HCT116 (cell line): ENCODE measurements around the gene FBXO21. TPM values are rescaled to one million over a fixed set of nuclear protein-coding genes. Genes with fewer than 3 reads are reported as not detected.
"Not testable (repeated sequence)": the region's sequence is repeated elsewhere in the genome, so short reads cannot be mapped to it uniquely, and the experiment has no call there.

Experiments used
- ATAC-seq: fragments of 200-7000 bp; cut with Tn5 transposase; 2 replicates; pipeline ENCODE4 v1.9.1; 2020; ENCODE audit warnings: mild to moderate bottlenecking, moderate library complexity
- BruUV-seq: library from RNA; stranded (reverse); fragments of 400-500 nt; replicated peaks from 2 replicates; lab custom pipeline; 2021; lab: Mats Ljungman, UMichigan
- CTCF ChIA-PET: fragments of 300-600 bp; sonication (Branson Sonifier 250); formaldehyde crosslinking; loops from one replicate; lab custom pipeline; 2021; ENCODE audit warnings: antibody characterized with exemption; lab: Charles Lee
- POLR2A ChIA-PET: fragments of 300-600, 350-600 bp; sonication (Branson Sonifier 250); formaldehyde crosslinking; loops from one replicate; lab custom pipeline; 2021; ENCODE audit warnings: antibody characterized with exemption; lab: Charles Lee
- RAD21 ChIA-PET, 2 experiments: fragments of 300-600 bp; sonication (Branson Sonifier 250); formaldehyde crosslinking; loops; one replicate each; lab custom pipeline; 2023; ENCODE audit warnings: low total read pairs in 2 of 2; ENCODE audit not compliant: uncharacterized antibody in 2 of 2, unreplicated experiment in 2 of 2, low non-redundant PET in 1 of 2; lab: Charles Lee
- DNase-seq: peaks from one replicate; pipeline ENCODE4 v3.0.0-alpha.2; 2010; ENCODE audit warnings: low read depth, low spot score
- H2AFZ ChIP-seq: fragments of 200-600 bp; shearing (Covaris generic), sonication (generic); 2 replicates; pipeline ENCODE4 v1.6.1; 2017; ENCODE audit warnings: low read depth, mixed run types, mixed read lengths, antibody characterized with exemption, low read length; ENCODE audit not compliant: poor library complexity, severe bottlenecking
- H3K27ac ChIP-seq: 2 replicates; pipeline ENCODE4 v1.5.1; 2012; ENCODE audit warnings: low read depth, low read length
- H3K27me3 ChIP-seq: fragments of 200-600 bp; sonication (generic); 2 replicates; pipeline ENCODE4 v1.6.1; 2016; ENCODE audit warnings: mixed run types, low read length, mixed read lengths; ENCODE audit not compliant: insufficient read depth
- H3K36me3 ChIP-seq, 2 experiments: fragments of 200-500 bp in 1 of 2; fragments of 200-600 bp in 1 of 2; sonication (Bioruptor generic) in 1 of 2; sonication (generic) in 1 of 2; 2 replicates each; pipeline versions ENCODE4 v1.5.1 to v1.6.1; 2014 to 2016; ENCODE audit warnings: low read length in 2 of 2, inconsistent platforms in 1 of 2, mixed read lengths in 1 of 2, mixed run types in 1 of 2; ENCODE audit not compliant: insufficient read depth in 2 of 2, control insufficient read depth in 1 of 2
- H3K4me1 ChIP-seq, 2 experiments: fragments of 200-600 bp in 1 of 2; sonication (generic) in 1 of 2; 2 replicates each; pipeline versions ENCODE4 v1.5.1 to v1.6.1; 2012 to 2017; ENCODE audit warnings: low read length in 2 of 2, inconsistent platforms in 1 of 2, mild to moderate bottlenecking in 1 of 2, mixed read lengths in 1 of 2, mixed run types in 1 of 2, moderate library complexity in 1 of 2; ENCODE audit not compliant: insufficient read depth in 2 of 2, control insufficient read depth in 1 of 2
- H3K4me2 ChIP-seq: fragments of 200-600 bp; sonication (generic); 2 replicates; pipeline ENCODE4 v1.6.1; 2017; ENCODE audit warnings: mixed run types, low read length, mixed read lengths
- H3K4me3 ChIP-seq, 2 experiments: fragments of 200-600 bp in 1 of 2; sonication (generic) in 1 of 2; replicated peaks in 1 of 2; 2 replicates each; pipeline ENCODE4 v1.5.1; 2011 to 2016; ENCODE audit warnings: low read length in 2 of 2, control low read depth in 1 of 2, low read depth in 1 of 2, mild to moderate bottlenecking in 1 of 2, mixed read lengths in 1 of 2, mixed run types in 1 of 2
- H3K79me2 ChIP-seq: fragments of 200-600 bp; sonication (generic); 2 replicates; pipeline ENCODE4 v1.6.1; 2017; ENCODE audit warnings: mild to moderate bottlenecking, mixed run types, low read length, moderate library complexity, mixed read lengths; ENCODE audit not compliant: insufficient read depth
- H3K9ac ChIP-seq: fragments of 200-600 bp; sonication (generic); 2 replicates; pipeline ENCODE4 v1.6.1; 2016; ENCODE audit warnings: low read length, mixed read lengths
- H3K9me2 ChIP-seq: fragments of 200-600 bp; sonication (generic), shearing (Covaris generic); 2 replicates; pipeline ENCODE4 v1.6.1; 2017; ENCODE audit warnings: mixed run types, mild to moderate bottlenecking, moderate library complexity; ENCODE audit not compliant: insufficient read depth
- H3K9me3 ChIP-seq, 2 experiments: fragments of 200-500 bp in 1 of 2; fragments of 200-600 bp in 1 of 2; sonication (Bioruptor generic) in 1 of 2; sonication (generic) in 1 of 2; 2 replicates each; pipeline ENCODE4 v1.6.1; 2014 to 2017; ENCODE audit warnings: low read length in 2 of 2, mixed read lengths in 2 of 2, inconsistent platforms in 1 of 2, low read depth in 1 of 2, mild to moderate bottlenecking in 1 of 2, mixed run types in 1 of 2, moderate library complexity in 1 of 2; ENCODE audit not compliant: control insufficient read depth in 1 of 2, insufficient read depth in 1 of 2
- H4K20me1 ChIP-seq: fragments of 200-600 bp; sonication (generic), shearing (Covaris generic); 2 replicates; pipeline ENCODE4 v1.6.1; 2017; ENCODE audit warnings: mixed run types, mild to moderate bottlenecking, moderate library complexity; ENCODE audit not compliant: insufficient read depth
- CBX3 ChIP-seq: IDR thresholded peaks from 2 replicates; pipeline ENCODE4 v1.6.1; 2012; ENCODE audit warnings: low read depth
- CEBPB ChIP-seq: IDR thresholded peaks from 2 replicates; pipeline ENCODE4 v1.6.1; 2012; ENCODE audit warnings: low read depth
- CTCF ChIP-seq, 3 experiments: fragments of 200-600 bp in 1 of 3; sonication (generic) in 1 of 3; IDR thresholded peaks in 2 of 3; conservative IDR thresholded peaks in 1 of 3; 2 replicates each; pipeline ENCODE4 v1.5.1; 2012 to 2017; ENCODE audit warnings: low read depth in 2 of 3, low read length in 2 of 3, antibody characterized with exemption in 1 of 3, borderline replicate concordance in 1 of 3, control low read depth in 1 of 3, mild to moderate bottlenecking in 1 of 3, mixed read lengths in 1 of 3, mixed run types in 1 of 3, moderate library complexity in 1 of 3; ENCODE audit not compliant: insufficient read depth in 1 of 3
- ELF1 ChIP-seq: IDR thresholded peaks from 2 replicates; pipeline ENCODE4 v1.6.1; 2012; ENCODE audit warnings: low read depth, borderline replicate concordance
- EZH2 ChIP-seq: fragments of 200-600 bp; sonication (generic); IDR thresholded peaks from 2 replicates; pipeline ENCODE4 v1.6.1; 2017; ENCODE audit warnings: antibody characterized with exemption, mixed run types
- FOSL1 ChIP-seq: IDR thresholded peaks from 2 replicates; pipeline ENCODE4 v1.6.1; 2012; ENCODE audit warnings: low read depth
- JUND ChIP-seq: IDR thresholded peaks from 2 replicates; pipeline ENCODE4 v1.6.1; 2012
- POLR2AphosphoS5 ChIP-seq: IDR thresholded peaks from 2 replicates; pipeline ENCODE4 v1.6.1; 2011; ENCODE audit warnings: mild to moderate bottlenecking, low read depth, low read length, moderate library complexity
- RAD21 ChIP-seq: IDR thresholded peaks from 2 replicates; pipeline ENCODE4 v1.6.1; 2012; ENCODE audit warnings: low read depth, mild to moderate bottlenecking
- SIN3A ChIP-seq: IDR thresholded peaks from 2 replicates; pipeline ENCODE4 v1.6.1; 2012; ENCODE audit warnings: low read depth
- SP1 ChIP-seq: IDR thresholded peaks from 2 replicates; pipeline ENCODE4 v1.6.1; 2012; ENCODE audit warnings: low read depth
- SRF ChIP-seq: IDR thresholded peaks from 2 replicates; pipeline ENCODE4 v1.6.1; 2012; ENCODE audit warnings: low read depth
- TCF7L2 ChIP-seq: IDR thresholded peaks from 2 replicates; pipeline ENCODE4 v1.7.0; 2011; ENCODE audit warnings: borderline replicate concordance, inconsistent platforms; ENCODE audit not compliant: insufficient read depth, insufficient read length; ENCODE audit errors: extremely low read depth
- ZFX ChIP-seq: fragments of 450-650 bp; IDR thresholded peaks from 2 replicates; pipeline ENCODE4 v1.6.1; 2017
- ZNF274 ChIP-seq: fragments of 200-500 bp; sonication (Bioruptor generic); IDR thresholded peaks from 2 replicates; pipeline ENCODE4 v1.6.1; 2014; ENCODE audit warnings: mild to moderate bottlenecking, low read depth, low read length, inconsistent platforms
- intact Hi-C: fragments of 100-400 bp; cut with micrococcal nuclease; formaldehyde crosslinking; loops from 2 replicates; pipeline ENCODE4 v1.10.0; 2022
- total RNA-seq: library from RNA; stranded (reverse); gene quantifications from one replicate; pipeline ENCODE4 v1.2.1, GENCODE V29; 2021; ENCODE audit not compliant: unreplicated experiment
- TF ChIP-seq, protein P1 (sequence below): IDR thresholded peaks from 2 replicates; pipeline ENCODE4 v1.6.1; 2012
- TF ChIP-seq, protein P2 (sequence below): IDR thresholded peaks from 2 replicates; pipeline ENCODE4 v1.6.1; 2012

The FBXO21 gene
- total RNA-seq, 1 experiment from 2014 or later, result 45.5 TPM

GRCh38 chr12:117105902-117106301, 84.4 kb downstream of the FBXO21 start:
- TF ChIP-seq SP1 (peak; percentile 78), RAD21 (no peak), JUND (peak; percentile 60), ZNF274 (no peak), CEBPB (peak; percentile 95), POLR2AphosphoS5 (peak; percentile 50; the same call in 1 of the 2 replicates), SRF (0 out of 2 replicates have a peak, but pooled peaks have one; percentile 22), FOSL1 (peak; percentile 38; the same call in 1 of the 2 replicates), CTCF (IDR thresholded peaks at IDR 0.05 in 2 of 3, conservative IDR thresholded peaks at IDR 0.05 in 1 of 3; ENCODE audit: borderline replicate concordance in 1 of 3, insufficient read depth in 1 of 3, low read depth in 2 of 3, low read length in 2 of 3) (no peak), EZH2 (no peak), TCF7L2 (peak; percentile 97), CBX3 (peak; percentile 89), ZFX (no peak), SIN3A (peak; percentile 58), ELF1 (no peak)
- TF ChIP-seq, protein P1, sequence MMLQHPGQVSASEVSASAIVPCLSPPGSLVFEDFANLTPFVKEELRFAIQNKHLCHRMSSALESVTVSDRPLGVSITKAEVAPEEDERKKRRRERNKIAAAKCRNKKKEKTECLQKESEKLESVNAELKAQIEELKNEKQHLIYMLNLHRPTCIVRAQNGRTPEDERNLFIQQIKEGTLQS, result no peak; the same call in 1 of the 2 replicates
- TF ChIP-seq, protein P2, sequence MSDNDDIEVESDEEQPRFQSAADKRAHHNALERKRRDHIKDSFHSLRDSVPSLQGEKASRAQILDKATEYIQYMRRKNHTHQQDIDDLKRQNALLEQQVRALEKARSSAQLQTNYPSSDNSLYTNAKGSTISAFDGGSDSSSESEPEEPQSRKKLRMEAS, result peak; percentile 75
- ATAC-seq (peak; percentile 85), DNase-seq (peak; percentile 88)
- ChIA-PET POLR2A (no interaction called here), RAD21 (no interaction called here), CTCF (interaction anchor here (0.8 kb wide), 1 partner anchor 243 kb away, joined by 3 read pairs; no protein-coding TSS in a partner anchor)
- Histone ChIP-seq H3K4me1 (peaks cover 9 to 15% of the 10 kb centered on the region in 2 experiments; a peak in 3 of 4 replicates), H4K20me1 (no peaks in the 10 kb centered on the region), H3K27ac (no peak overlapping the region), H3K79me2 (no peaks in the 10 kb centered on the region), H3K36me3 (no peaks in the 10 kb centered on the region), H3K4me2 (peak overlapping the region; percentile 39), H3K9me3 (no peaks in the 10 kb centered on the region), H3K9ac (no peak overlapping the region), H2AFZ (no peak overlapping the region), H3K4me3 (no peak overlapping the region), H3K9me2 (no peaks in the 10 kb centered on the region), H3K27me3 (peaks cover 78% of the 10 kb centered on the region)
- intact Hi-C loops, result no loop called here
- BruUV-seq, result no TSS peak

GRCh38 chr12:117104003-117104402, 86.3 kb downstream of the FBXO21 start:
- H3K4me2 ChIP-seq, H3K9me2 ChIP-seq, H3K9ac ChIP-seq, H3K27ac ChIP-seq, H3K4me3 ChIP-seq, intact Hi-C loops, H2AFZ ChIP-seq, BruUV-seq, H3K36me3 ChIP-seq, H3K9me3 ChIP-seq, RAD21 ChIA-PET, ATAC-seq, POLR2A ChIA-PET, DNase-seq, H3K79me2 ChIP-seq, H4K20me1 ChIP-seq: not testable (repeated sequence)
- CTCF ChIA-PET, result interaction anchor here (1.6 kb wide), 1 partner anchor 16 kb away, joined by 4 read pairs; no protein-coding TSS in a partner anchor
- Histone ChIP-seq H3K4me1 (peaks cover 13 to 23% of the 10 kb centered on the region in 2 experiments; a peak in 3 of 4 replicates), H3K27me3 (peaks cover 69% of the 10 kb centered on the region)
